Measurements from ENCODE around the gene PDCL2. TPM values are rescaled to one million over a fixed set of nuclear protein-coding genes. Genes with fewer than 3 reads are reported as not detected.

PDCL2 gene
- total and polyA plus RNA-seq, 2 experiments from 2014 or later, result 0.35 to 1.9 TPM

GRCh38 chr4:55538531-55538930, 53.5 kb downstream of the PDCL2 start:
- no peaks in the 10 kb centered on the region for H3K36me3 ChIP-seq (ENCODE audit: insufficient read depth)
- peaks cover 12% of the 10 kb centered on the region; the same call in 2 of the 3 replicates for H3K9me3 Mint-ChIP-seq
- TF ChIP-seq POLR2AphosphoS5 (IDR thresholded peaks at IDR 0.05; ENCODE audit: low read depth), result no peak
- TF ChIP-seq ZNF114 (CRISPR knock-in tag; IDR thresholded peaks at IDR 0.05), result no peak
- no peak for TF ChIP-seq EZH2 (IDR thresholded peaks at IDR 0.05; ENCODE audit: low read depth, unreplicated experiment)
- no peak for TF ChIP-seq CREB1 (CRISPR knock-in tag; IDR thresholded peaks at IDR 0.05; ENCODE audit: low read depth)
- no peak for TF ChIP-seq NANOG (IDR thresholded peaks at IDR 0.05; ENCODE audit: borderline replicate concordance)
- TF ChIP-seq EZH2phosphoT487 (IDR thresholded peaks at IDR 0.05; ENCODE audit: unreplicated experiment), result no peak
- no peak for TF ChIP-seq STAT1 (IDR thresholded peaks at IDR 0.05; ENCODE audit: unreplicated experiment)
- TF ChIP-seq ETS1 (IDR thresholded peaks at IDR 0.05), result no peak
- TF ChIP-seq REST (IDR thresholded peaks at IDR 0.05; ENCODE audit: unreplicated experiment), result no peak
- no peak overlapping the region for H3K4me3 Mint-ChIP-seq
- H3K4me1 Mint-ChIP-seq, result peaks cover 27% of the 10 kb centered on the region
- no peak overlapping the region for H2AFZ ChIP-seq
- H3K4me3 ChIP-seq, result no peak overlapping the region
- H3K27me3 ChIP-seq (ENCODE audit: insufficient read depth), result no peaks in the 10 kb centered on the region
- no peak overlapping the region for H3K27ac ChIP-seq (ENCODE audit: low read depth)
- H3K4me1 ChIP-seq (ENCODE audit: insufficient read depth), result peaks cover 24% of the 10 kb centered on the region
- H4K20me1 ChIP-seq (replicated peaks; ENCODE audit: insufficient read depth), result peaks cover 11% of the 10 kb centered on the region
- H3K27ac Mint-ChIP-seq, result no peak overlapping the region
- H3K4me2 ChIP-seq, result no peak overlapping the region
- H3K79me2 ChIP-seq (replicated peaks; ENCODE audit: insufficient read depth), result peaks cover 99% of the 10 kb centered on the region
- peaks cover 41% of the 10 kb centered on the region for H3K36me3 Mint-ChIP-seq (ENCODE audit: low read depth)
- ATAC-seq, result no peak
- H3K27me3 Mint-ChIP-seq (ENCODE audit: insufficient read depth, low read depth, poor library complexity), result peaks cover 2% of the 10 kb centered on the region
- DNase-seq (ENCODE audit: low spot score), result no peak
- H3F3A ChIP-seq (replicated peaks; ENCODE audit: low read depth), result no peaks in the 10 kb centered on the region
- H3K9me2 ChIP-seq (ENCODE audit: insufficient read depth), result no peaks in the 10 kb centered on the region

- no peak overlapping the region for H3K4me3 ChIP-seq
- ATAC-seq (no peak), DNase-seq (ENCODE audit: low spot score) (no peak)
- Mint-ChIP-seq H3K4me1 (peaks cover 20% of the 10 kb centered on the region), H3K4me3 (no peak overlapping the region), H3K9me3 (peaks cover 12% of the 10 kb centered on the region; the same call in 2 of the 3 replicates), H3K27ac (no peak overlapping the region), H3K36me3 (ENCODE audit: low read depth) (peaks cover 41% of the 10 kb centered on the region), H3K27me3 (ENCODE audit: insufficient read depth, low read depth, poor library complexity) (no peaks in the 10 kb centered on the region)
- H3K4me1 ChIP-seq (ENCODE audit: insufficient read depth), result peaks cover 22% of the 10 kb centered on the region
- H3K27ac ChIP-seq (ENCODE audit: low read depth), result no peak overlapping the region
- H3K27me3 ChIP-seq (ENCODE audit: insufficient read depth), result no peaks in the 10 kb centered on the region
- H3K36me3 ChIP-seq (ENCODE audit: insufficient read depth), result no peaks in the 10 kb centered on the region
- H3F3A ChIP-seq (replicated peaks; ENCODE audit: low read depth), result no peaks in the 10 kb centered on the region
- no peak overlapping the region for H3K4me2 ChIP-seq
- TF ChIP-seq CTCF (conservative IDR thresholded peaks at IDR 0.05; ENCODE audit: low read depth in 2 of 2) (no peak), NANOG (IDR thresholded peaks at IDR 0.05; ENCODE audit: borderline replicate concordance) (no peak), REST (IDR thresholded peaks at IDR 0.05; ENCODE audit: unreplicated experiment) (no peak), ZNF331 (CRISPR knock-in tag; IDR thresholded peaks at IDR 0.05; ENCODE audit: low read depth) (no peak), POLR2AphosphoS5 (IDR thresholded peaks at IDR 0.05; ENCODE audit: low read depth) (no peak), EZH2phosphoT487 (IDR thresholded peaks at IDR 0.05; ENCODE audit: unreplicated experiment) (no peak), CREB1 (CRISPR knock-in tag; IDR thresholded peaks at IDR 0.05; ENCODE audit: low read depth) (no peak), ZNF114 (CRISPR knock-in tag; IDR thresholded peaks at IDR 0.05) (no peak), STAT1 (IDR thresholded peaks at IDR 0.05; ENCODE audit: unreplicated experiment) (no peak)
- peaks cover 100% of the 10 kb centered on the region for H3K79me2 ChIP-seq (replicated peaks; ENCODE audit: insufficient read depth)
- peaks cover 3% of the 10 kb centered on the region; the same call in 1 of the 2 replicates for H4K20me1 ChIP-seq (replicated peaks; ENCODE audit: insufficient read depth)
- H3K9me2 ChIP-seq (ENCODE audit: insufficient read depth), result no peaks in the 10 kb centered on the region
- H2AFZ ChIP-seq, result no peak overlapping the region
Observed at GRCh38 chr4:55534306-55534705, 57.7 kb downstream of the PDCL2 start.

All from GM23338 (cell line).